GM21515 (cell line): Measurements from ENCODE around the gene ARIH2.

Experiments used
- ATAC-seq: cut with Tn5 transposase; IDR thresholded peaks from one replicate; pipeline ENCODE4 v1.9.1; 2021; ENCODE audit not compliant: unreplicated experiment

Gene ARIH2

DNA sequence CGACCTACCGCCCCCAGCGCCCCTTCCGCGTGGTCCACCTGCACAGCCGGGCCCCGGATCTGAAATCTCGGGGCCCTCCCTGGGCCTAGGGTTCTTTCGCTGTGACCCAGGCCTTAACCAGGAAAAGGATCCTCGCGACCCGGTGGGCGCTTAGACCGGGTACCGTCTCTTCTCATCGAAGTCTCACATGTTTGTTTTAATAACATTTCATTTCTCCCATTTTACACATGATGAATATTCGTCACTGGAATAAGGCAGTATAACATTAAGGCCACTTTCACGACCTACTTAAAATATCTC is 100.0 kb downstream of the ARIH2 start:
- ATAC-seq: no peak

DNA sequence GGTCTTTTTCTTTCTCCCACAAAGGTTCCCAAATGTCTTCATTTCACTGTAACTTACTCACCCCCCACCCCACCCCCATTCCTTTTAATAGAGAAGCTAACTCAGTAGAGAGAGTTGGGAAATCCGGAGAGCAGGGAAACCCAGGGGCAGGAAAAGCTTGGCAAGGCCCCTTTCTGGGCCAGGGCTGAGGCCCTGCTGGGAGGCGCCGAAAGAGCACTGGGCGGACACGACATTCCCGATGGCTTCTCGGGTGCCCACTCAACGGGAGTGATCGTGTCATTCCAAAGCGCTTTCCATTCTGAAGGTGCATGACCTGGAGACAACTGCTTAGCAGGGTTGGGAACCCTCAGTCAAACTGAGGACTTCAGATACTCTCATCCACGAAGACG is 101.3 kb downstream of the ARIH2 start:
- no peak for ATAC-seq

DNA sequence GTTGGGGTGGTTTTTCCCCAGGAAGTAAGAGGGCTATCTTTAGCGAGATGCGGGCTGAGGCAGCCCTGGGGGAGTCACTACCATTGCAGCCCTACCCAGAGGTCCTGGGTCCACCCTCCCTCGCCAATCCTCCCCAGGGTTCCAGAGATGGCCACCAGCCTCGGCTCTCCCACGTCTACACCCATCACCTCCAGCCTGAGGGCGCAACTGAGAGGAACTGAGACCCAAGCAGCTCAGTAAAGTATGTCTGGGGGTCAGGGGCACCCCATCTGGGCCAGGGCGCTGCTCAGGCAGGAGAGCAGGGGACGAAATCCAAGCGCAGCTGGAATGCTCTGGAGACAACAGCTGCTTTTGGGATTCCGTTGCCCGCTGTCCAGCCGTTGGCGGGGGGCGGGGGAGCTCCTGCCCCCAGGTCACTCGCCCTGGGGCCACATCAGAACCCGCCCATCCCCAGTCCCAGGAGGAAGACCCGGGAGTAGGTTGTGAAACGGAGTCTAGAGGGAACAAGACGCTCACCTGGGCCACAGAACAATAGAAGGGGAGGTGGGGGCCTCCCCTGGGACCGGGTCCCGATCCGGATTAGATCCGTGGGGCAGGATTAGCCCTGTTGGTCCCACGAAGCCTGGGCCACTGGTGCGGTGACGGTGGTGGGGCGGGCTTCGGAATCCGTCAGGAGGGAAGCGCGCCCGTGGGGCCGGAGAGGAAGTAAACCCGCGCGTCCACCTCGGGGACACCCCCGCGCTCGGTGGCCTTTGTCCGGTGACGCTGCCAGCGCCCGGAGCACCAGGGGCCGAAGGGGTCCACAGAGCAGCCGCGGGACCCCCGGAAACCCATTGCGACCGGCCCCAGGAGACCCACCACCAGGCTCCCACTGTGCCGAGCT is 101.9 kb downstream of the ARIH2 start:
- ATAC-seq: peak; percentile 7

DNA sequence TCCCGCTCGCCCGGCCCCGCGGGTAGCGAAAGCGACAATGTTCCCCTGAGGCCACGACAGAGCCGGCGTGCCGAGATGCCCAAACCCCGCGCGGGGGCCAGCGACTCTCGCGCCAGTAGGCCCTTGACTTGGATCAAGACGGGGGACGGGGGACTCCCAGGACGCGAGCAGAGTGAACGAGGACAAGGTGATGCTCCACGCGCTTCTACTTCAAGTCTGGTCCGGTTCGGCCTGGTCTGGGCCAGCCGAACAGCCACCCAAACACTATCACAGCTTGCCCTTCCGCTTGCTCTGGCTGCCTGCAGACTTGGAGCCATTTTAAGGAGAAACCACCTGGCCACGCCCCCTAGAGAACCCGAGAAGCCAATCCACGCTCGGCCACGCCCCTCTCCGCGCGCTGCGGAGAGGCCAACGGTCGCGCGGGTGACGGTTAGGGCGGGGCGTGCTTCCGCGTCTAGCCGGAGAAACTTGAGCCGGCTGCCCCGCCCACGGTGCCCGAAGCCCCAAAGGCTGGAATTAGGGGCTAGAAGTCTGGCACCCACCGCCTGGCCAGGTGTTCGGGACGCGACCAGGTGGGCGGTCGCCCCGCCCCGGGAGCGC is 102.7 kb downstream of the ARIH2 start:
- peak; percentile 51 for ATAC-seq

DNA sequence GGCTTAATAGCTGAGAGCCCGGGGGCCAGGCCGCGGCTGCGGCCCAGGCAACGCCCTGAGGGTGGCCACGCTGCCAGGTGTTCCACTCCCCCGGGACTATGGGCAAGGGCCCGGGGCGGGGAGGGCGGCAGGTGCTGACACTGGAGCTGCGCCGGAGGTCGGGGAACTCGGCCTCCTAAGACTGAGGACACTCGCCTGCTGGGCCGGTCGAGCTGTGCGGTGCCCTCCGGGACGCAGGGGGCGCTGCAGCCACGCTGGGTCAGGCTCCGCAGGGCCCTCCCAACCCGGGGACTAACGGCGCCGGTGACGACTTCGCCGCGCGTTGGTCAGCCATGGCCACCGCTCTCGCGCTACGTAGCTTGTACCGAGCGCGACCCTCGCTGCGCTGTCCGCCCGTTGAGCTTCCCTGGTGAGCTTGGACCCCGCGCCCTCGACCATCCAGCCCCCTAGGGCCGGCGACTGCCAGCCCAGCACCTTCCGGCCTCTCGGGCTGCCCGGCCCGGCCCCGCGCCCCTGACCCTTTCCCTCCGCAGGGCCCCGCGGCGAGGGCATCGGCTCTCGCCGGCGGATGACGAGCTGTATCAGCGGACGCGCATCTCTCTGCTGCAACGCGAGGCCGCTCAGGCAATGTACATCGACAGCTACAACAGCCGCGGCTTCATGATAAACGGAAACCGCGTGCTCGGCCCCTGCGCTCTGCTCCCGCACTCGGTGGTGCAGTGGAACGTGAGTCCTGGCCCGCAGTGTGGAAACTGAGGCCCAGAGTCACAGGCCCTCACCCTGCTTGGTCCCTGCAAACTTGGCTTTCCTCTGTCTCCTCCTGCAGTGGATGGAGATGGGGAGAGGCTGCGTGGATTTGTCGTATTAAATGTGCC is 103.4 kb downstream of the ARIH2 start, which contains the start of gene NDUFAF3:
Gene NDUFAF3 (plus strand): TSS at position 309 of the 875 bp plus-strand sequence. CDS start 24 bp downstream, at position 333.
- ATAC-seq: peak; percentile 49

DNA sequence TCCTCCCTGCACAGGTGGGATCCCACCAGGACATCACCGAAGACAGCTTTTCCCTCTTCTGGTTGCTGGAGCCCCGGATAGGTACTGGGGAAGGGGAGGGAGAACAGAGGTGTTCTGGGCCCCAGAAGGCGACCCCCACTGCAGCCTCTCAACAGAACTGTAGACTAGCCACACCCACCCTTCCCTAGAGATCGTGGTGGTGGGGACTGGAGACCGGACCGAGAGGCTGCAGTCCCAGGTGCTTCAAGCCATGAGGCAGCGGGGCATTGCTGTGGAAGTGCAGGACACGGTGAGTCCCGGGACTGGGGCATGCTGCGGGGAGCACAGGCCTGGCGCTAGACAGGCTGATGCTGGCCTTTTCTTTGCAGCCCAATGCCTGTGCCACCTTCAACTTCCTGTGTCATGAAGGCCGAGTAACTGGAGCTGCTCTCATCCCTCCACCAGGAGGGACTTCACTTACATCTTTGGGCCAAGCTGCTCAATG is 104.1 kb downstream of the ARIH2 start:
- no peak for ATAC-seq

DNA sequence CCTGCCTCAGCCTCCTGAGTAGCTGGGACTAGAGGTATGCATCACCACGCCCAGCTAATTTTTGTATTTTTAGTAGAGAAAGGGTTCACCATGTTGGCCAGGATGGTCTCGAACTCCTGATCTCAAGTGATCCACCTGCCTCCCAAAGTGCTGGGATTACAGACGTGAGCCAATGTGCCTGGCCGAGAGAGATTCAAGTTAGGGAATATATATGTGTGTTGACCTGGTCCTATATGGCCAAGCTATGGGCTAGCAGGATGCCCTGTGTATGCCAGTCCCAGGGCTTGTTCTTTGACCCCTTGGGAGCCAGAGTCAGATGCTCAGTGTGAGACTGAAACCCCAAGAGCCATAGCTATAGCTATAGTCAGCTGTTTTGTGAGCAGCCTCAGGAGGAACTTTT is 105.1 kb downstream of the ARIH2 start:
- no peak for ATAC-seq

DNA sequence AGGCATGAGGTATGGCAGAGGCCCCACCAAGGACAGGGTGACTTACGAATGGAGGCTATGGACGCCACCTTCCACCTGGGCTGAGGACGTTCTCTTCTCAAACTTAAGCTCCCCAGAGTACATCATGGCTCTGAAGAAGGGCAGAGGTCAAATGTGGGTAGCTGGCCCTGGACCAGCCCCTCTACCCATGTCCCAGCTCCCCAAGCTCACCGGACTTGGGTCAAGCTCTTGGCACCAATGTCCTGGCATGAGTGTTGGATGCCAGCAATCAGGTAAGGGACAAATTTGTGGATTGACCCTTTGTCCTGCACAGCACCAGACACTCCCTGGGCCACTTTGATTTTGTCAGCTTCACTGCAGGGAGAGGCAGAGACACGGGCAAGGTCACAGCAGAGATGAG is 105.8 kb downstream of the ARIH2 start:
- ATAC-seq: no peak

DNA sequence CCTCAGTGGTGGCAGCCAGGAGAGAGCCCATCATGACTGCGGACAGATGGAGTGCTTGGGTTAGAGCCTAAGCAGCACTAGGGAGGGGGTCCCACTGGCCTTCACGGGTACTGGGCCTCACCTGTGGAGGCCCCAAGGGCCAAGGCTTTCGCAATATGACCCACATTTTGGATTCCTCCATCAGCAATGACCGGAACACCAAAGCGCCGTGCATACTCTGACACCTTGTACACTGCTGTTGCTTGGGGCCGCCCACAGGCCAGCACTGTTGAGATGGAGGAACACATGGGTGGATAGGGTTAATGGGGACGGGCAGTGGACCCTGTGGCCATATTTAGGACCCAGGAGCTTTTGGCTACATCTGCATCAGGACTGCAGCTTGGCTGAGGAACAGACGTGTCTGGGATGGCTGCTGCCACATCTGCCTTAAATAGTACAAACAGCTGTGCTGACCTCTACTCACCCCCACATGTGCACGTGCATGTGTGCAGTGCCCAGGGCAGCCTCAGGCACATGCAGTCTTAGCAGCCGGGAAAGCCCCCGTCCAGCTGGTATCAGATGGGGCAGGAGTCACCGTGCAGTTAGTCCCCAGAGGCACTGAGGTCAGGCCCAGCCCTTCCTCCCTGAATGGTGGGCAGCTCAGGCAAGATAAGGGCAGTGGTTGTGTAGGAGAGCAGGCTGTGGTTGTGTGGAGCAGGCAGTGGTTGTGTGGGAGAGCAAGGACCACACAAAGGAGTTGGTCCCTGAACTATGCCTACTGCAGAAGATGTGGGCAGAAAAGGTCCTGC is 106.6 kb downstream of the ARIH2 start:
- ATAC-seq: no peak

DNA sequence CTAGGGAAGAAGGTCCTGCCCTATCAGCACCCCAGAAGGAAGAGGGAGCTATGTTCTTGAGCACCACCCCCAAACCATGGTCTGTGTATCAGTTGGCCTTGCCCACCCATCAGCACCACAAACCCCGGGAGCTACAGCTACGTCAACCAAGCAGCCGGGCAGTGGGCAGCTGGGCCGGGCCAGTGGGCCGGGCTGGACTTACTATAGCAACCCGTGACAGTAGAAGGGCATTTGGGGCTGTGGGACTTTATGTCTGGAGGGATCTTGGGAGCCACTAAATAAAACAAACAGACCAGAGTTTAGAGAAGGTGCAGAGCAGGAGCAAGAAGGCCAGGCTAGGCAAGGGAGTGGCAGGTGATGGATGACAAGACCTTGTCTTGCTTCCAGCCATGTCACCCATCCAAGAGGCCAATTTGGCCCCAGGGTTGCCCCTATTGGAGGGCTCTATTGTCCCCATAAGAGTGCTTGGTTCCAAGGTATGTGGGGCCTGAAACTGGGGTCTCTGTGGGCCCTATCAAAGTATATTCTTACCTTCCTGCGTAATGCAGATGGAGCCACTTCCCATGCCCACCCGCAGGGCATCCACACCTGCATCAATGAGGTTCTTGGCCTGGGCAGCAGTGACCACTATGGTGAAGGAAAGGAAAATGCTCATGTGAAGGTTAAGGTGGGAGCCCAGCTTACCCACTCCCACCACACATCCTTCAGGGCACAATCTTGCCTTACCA is 107.3 kb downstream of the ARIH2 start:
- no peak for ATAC-seq

DNA sequence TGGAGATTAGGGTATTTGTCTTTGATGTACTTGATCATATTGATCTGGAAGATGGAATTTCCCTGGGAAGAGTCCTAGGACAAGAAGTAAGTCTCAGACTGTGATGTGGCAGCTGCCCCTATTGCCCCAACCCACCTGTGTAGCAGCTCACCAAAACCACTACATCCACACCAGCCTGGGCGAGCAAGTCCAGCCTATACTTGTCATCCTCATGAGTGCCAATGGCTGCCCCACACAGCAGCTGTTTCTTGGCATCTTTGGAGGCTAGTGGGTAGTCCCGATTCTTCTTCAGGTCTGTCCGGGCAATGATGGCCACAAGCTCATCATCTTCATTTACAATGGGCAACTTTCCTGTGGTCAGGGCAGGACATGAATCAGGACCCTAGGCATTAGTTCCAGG is 107.9 kb downstream of the ARIH2 start:
- no peak for ATAC-seq

DNA sequence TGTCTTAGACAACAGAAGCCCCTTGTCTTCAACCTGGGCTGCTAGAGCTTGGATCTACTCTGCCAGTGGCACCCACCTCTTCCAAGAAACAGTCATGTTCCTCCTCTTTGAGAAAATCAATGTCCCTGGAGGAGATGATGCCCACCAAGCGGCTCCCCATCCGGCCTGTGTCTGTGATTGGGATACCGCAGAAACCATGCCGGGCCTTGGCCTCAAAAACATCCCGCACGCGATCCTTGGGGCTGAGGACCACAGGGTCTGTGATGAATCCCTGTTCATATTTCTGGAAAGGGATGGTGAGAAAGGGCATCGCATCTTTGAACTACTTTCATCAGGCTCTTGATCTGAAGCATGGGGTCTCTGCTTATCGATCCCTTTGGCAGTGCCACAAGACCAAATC is 109.0 kb downstream of the ARIH2 start:
- ATAC-seq: no peak

DNA sequence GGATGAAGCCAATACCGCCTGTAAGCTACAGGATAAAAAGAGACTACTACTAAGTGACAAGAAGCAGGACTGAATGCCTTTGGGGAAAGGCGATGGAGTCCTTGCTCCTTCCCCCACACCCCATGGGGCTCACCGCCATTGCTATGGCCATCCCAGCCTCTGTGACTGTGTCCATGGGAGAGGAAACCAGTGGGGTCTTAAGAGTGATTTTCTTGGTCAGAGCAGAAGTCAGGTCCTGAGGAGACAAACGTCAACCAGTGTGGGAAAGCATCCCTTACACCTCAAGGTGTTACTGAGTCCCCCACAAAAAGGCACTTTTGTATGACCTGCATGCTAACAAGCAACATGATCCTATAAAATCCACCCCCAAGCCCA is 109.6 kb downstream of the ARIH2 start:
- ATAC-seq: no peak

DNA sequence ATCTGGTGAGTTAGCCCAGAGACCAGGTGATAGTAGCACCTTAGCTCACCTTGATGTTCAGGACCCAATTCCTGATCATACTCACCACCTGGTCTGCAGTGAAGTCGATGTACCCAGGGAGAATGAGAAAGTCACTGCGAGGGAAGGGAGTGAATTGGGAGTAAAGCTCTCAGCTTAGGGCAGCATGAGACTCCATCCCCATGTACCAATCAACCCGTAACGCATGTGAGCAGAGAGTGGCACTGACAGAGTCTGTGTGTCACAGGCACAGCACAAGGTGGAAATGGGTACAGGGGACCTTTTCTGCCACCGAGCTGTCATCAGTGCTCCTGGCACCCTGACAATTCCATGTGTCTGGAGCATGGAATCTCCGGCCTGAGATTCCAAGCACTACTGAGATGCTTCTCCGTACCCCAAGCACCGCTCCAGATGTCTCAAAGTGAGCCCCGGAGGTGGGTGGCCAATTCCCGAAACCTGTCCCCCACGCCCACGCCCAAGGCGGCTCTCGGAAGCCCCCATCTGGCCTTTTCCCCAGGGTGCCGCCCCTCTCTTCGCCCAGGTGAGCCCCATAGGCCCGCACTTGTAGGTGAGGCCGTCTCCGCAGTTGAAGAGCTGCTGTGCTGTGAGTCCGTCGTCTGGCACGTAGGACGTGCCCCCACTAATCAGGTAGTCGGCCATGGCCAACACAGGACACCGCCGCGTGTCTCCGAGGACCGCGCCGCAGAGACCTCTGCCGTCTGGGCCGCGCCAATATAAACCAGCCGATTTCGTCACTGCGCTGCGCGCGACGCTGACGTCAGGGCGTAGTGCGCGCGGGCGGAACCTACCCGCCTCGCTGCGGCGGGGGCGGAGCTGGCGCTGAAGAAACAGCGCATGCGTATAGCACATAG is 110.3 kb downstream of the ARIH2 start, which contains the start of gene IMPDH2:
Gene IMPDH2 (minus strand): TSS at position 726 of the 890 bp plus-strand sequence. CDS start 48 bp downstream, at position 678.
- ATAC-seq: peak; percentile 79

DNA sequence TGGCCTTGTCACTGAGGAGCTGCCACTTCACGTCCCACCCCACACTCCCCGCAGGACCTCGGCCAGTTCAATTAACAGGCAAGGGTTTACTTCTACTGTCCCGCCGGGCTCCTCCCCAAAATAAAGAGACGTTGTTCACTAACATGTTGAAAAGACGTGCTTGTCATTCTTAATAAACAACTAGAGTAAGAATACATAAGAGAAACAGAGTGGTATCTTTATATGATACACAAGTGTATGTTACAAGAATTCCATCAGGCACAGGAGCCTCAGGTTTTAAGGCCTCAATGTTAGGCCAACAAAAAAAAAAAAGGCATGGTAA is 110.9 kb downstream of the ARIH2 start:
- no peak for ATAC-seq

DNA sequence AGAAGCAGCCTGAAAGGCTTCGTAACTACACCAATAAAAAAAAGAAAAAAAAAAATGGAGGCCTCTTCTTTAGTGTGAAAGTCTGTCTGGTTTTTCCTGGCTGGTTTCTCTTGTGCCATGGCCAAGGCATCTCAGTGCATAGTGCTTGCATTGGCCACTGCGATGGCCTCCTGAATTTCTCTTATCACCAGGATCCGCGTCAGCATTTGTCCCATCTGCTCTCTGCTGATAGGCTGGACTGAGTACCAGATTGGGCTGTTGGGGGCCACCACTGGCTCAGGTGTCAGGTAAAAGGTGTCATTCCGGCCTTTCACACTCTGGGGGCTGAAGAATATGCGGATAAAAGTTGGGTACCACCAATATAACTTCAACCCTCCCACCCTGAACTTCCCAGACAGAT is 111.7 kb downstream of the ARIH2 start:
- ATAC-seq: no peak

DNA sequence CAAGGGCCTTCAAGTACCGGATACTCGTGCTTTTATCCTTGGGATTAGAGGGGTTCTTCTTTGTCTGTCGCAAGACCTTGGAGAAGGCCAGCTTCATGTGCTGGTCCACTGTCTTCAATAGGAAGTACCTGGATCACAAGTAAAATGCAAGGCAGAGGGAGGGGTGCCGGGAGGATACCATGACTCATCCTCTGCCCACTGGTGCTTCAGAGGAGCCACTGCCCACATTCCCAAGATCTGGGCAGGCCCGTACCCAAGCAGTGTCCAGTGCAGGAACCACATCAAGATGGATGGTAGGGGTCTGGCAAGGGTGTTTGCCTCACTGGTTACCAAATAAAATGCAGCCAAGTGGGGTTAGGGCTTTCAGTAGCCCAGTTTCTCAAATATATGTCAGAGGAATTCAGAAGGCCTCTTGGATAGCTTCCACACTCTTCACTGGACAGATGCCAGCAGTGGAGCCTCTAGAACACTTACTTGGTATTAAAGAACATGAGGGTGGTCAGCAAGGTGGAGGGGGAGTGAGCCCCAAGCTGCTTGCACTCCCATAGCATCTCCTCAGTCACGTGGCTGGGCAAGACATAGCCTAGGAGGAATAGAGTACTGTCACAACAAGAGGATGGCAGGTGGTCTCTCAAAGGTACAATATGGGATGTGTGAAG is 114.1 kb downstream of the ARIH2 start:
- no peak for ATAC-seq

DNA sequence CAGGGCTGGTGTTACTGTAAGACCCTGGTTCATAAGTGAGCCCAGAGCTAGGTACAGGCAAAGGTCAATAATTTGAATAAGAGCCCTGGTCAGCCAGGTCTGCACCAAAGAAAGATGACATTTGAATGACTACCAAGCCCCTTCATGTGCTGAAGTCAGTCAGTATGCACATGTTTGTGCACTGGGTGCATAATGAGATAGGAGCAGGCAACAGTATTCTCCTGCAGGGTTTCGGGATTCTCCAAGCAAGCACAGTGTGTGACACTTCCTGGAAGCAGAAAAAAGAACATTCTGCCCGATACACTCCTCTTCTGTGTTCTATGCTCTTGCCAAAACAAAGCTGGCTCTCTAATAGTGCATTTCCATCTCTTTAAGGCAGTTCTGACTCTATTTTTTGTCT is 116.0 kb downstream of the ARIH2 start:
- no peak for ATAC-seq

DNA sequence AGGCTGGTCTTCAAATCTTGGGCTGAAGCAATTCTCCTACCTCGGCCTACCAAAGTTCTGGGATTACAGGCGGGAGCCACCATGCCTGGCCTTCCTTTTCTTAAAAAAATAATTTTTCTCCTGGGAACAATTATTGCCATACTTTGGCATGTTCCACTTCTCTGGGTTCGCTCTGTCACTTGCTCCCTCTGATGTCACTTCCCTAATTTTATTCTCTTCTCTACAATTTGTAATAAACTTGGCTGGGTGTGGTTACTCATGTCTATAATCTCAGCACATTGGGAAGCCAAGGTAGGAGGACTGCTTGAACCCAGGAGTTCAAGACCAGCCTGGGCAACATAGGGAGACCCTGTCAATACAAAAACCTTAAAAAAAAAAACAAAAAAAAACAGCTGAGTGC is 116.6 kb downstream of the ARIH2 start:
- no peak for ATAC-seq
